Fibroblast of lung (primary cell): ENCODE measurements around the gene OR8D1. TPM values are rescaled to one million over a fixed set of nuclear protein-coding genes. Genes with fewer than 3 reads are reported as not detected.

Experiments used
- DNase-seq, 2 donors: peaks; one replicate each; pipeline versions ENCODE4 v3.0.0 to v3.0.0-alpha.2; 2010; ENCODE audit warnings: low read depth in 2 of 2
- H2AFZ ChIP-seq: 2 replicates; pipeline ENCODE4 v1.5.1; 2012; ENCODE audit warnings: low read length, control low read depth, inconsistent platforms
- H3K27ac ChIP-seq: 2 replicates; pipeline ENCODE4 v1.5.1; 2011; ENCODE audit warnings: low read length, control low read depth; ENCODE audit not compliant: insufficient read depth
- H3K27me3 ChIP-seq: 2 replicates; pipeline ENCODE4 v1.5.1; 2011; ENCODE audit warnings: mild to moderate bottlenecking, low read length; ENCODE audit not compliant: control insufficient read depth, insufficient read depth
- H3K36me3 ChIP-seq: 2 replicates; pipeline ENCODE4 v1.5.1; 2011; ENCODE audit warnings: low read length; ENCODE audit not compliant: control insufficient read depth, insufficient read depth
- H3K4me1 ChIP-seq: 2 replicates; pipeline ENCODE4 v1.5.1; 2011; ENCODE audit warnings: low read length; ENCODE audit not compliant: control insufficient read depth, insufficient read depth; ENCODE audit errors: extremely low read depth
- H3K4me2 ChIP-seq: 2 replicates; pipeline ENCODE4 v1.5.1; 2011; ENCODE audit warnings: low read length, control low read depth; ENCODE audit not compliant: insufficient read depth; ENCODE audit errors: extremely low read depth
- H3K4me3 ChIP-seq, 4 experiments: fragments of 200-600 bp in 1 of 4; sonication (generic) in 1 of 4; replicated peaks in 1 of 4; 2 replicates each; pipeline ENCODE4 v1.5.1; 2011 to 2016; ENCODE audit warnings: low read length in 4 of 4, low read depth in 3 of 4, mild to moderate bottlenecking in 3 of 4, control low read depth in 2 of 4, inconsistent platforms in 1 of 4, mixed read lengths in 1 of 4; ENCODE audit not compliant: insufficient read depth in 1 of 4; ENCODE audit errors: control extremely low read depth in 1 of 4
- H3K79me2 ChIP-seq: 2 replicates; pipeline ENCODE4 v1.5.1; 2012; ENCODE audit warnings: mild to moderate bottlenecking, low read length, inconsistent platforms; ENCODE audit not compliant: control insufficient read depth, insufficient read depth
- H3K9ac ChIP-seq: 2 replicates; pipeline ENCODE4 v1.5.1; 2011; ENCODE audit warnings: mild to moderate bottlenecking, low read length, control low read depth; ENCODE audit not compliant: insufficient read depth
- H3K9me3 ChIP-seq: 2 replicates; pipeline ENCODE4 v1.5.1; 2012; ENCODE audit warnings: low read depth, low read length; ENCODE audit not compliant: control insufficient read depth, insufficient read depth
- H4K20me1 ChIP-seq: 2 replicates; pipeline ENCODE4 v1.5.1; 2011; ENCODE audit warnings: low read length; ENCODE audit not compliant: control insufficient read depth, insufficient read depth; ENCODE audit errors: extremely low read depth
- EZH2 ChIP-seq: IDR thresholded peaks from 2 replicates; pipeline ENCODE4 v1.5.1; 2012; ENCODE audit warnings: low read length, control low read depth, mild to moderate bottlenecking; ENCODE audit errors: missing control alignments
- polyA minus RNA-seq: library from RNA; depleted of rRNA, polyadenylated mRNA; stranded (reverse); fragments of >200 nt; gene quantifications from 2 replicates; pipeline ENCODE4 v1.2.3, GENCODE V29; 2011; ENCODE audit warnings: low replicate concordance
- polyA plus RNA-seq, 2 donors: library from polyadenylated mRNA; depleted of rRNA in 1 of 2; stranded (reverse) in 1 of 2; unstranded in 1 of 2; fragments of >200 nt; gene quantifications; 2 replicates each; pipeline ENCODE4 v1.2.1, GENCODE V29; 2011 to 2012; ENCODE audit warnings: missing spikeins in 1 of 2
- total RNA-seq: library from RNA; depleted of rRNA; stranded (reverse); fragments of >200 nt; gene quantifications from 2 replicates; pipeline ENCODE4 v1.2.1, GENCODE V29; 2014
- TF ChIP-seq, protein P1 (sequence below), 2 donors: IDR thresholded peaks in 1 of 2; conservative IDR thresholded peaks in 1 of 2; 1 replicate in 1 of 2; 2 replicates in 1 of 2; pipeline ENCODE4 v1.5.1; 2011 to 2012; ENCODE audit warnings: low read length in 2 of 2, control low read depth in 1 of 2, inconsistent platforms in 1 of 2, low read depth in 1 of 2, mild to moderate bottlenecking in 1 of 2

Gene OR8D1
- total RNA-seq = not detected in 2 replicates
- not detected in 2 replicates for polyA plus RNA-seq
- polyA plus RNA-seq (2012) = not detected in 2 replicates
- polyA minus RNA-seq = not detected in 2 replicates

DNA sequence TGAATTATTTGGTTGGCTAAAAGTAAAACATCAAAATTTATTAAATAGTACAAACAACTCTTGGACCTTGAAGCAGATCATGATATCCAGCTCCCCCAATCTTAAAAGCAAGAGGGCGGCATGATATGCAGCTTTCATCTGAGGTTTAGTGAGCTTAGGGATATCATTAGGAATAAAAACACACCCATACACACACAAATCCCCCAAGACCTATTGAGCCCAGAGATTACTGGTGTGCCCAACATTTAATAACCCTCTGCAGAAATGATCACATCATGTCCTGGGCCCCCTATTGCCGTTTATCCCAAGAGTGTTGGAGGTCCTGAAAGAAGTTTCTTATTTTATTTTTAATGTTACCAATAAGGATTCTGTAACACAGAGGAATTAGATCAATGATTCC lies at the start of gene OR8D1:
TSS of gene OR8D1 (minus strand) at position 101 of the 400 bp plus-strand sequence. CDS start 3,183 bp downstream, outside the sequence.
- Histone ChIP-seq H3K27ac (no peak within 1 kb of the TSS), H2AFZ (no peak within 1 kb of the TSS), H3K4me2 (no peak within 1 kb of the TSS), H3K27me3 (no peaks in the 10 kb centered on the region), H3K9ac (no peak within 1 kb of the TSS), H3K4me1 (no peaks in the 10 kb centered on the region), H4K20me1 (no peaks in the 10 kb centered on the region), H3K36me3 (no peaks in the 10 kb centered on the region), H3K79me2 (no peaks in the 10 kb centered on the region), H3K4me3 (no peak within 1 kb of the TSS), H3K9me3 (no peaks in the 10 kb centered on the region)
- no peak for TF ChIP-seq EZH2
- TF ChIP-seq, protein P1, sequence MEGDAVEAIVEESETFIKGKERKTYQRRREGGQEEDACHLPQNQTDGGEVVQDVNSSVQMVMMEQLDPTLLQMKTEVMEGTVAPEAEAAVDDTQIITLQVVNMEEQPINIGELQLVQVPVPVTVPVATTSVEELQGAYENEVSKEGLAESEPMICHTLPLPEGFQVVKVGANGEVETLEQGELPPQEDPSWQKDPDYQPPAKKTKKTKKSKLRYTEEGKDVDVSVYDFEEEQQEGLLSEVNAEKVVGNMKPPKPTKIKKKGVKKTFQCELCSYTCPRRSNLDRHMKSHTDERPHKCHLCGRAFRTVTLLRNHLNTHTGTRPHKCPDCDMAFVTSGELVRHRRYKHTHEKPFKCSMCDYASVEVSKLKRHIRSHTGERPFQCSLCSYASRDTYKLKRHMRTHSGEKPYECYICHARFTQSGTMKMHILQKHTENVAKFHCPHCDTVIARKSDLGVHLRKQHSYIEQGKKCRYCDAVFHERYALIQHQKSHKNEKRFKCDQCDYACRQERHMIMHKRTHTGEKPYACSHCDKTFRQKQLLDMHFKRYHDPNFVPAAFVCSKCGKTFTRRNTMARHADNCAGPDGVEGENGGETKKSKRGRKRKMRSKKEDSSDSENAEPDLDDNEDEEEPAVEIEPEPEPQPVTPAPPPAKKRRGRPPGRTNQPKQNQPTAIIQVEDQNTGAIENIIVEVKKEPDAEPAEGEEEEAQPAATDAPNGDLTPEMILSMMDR (conservative IDR thresholded peaks at IDR 0.05 in 1 of 2, IDR thresholded peaks at IDR 0.05 in 1 of 2; ENCODE audit: low read depth in 1 of 2, low read length in 2 of 2) = no peak
- no peak for DNase-seq

DNA sequence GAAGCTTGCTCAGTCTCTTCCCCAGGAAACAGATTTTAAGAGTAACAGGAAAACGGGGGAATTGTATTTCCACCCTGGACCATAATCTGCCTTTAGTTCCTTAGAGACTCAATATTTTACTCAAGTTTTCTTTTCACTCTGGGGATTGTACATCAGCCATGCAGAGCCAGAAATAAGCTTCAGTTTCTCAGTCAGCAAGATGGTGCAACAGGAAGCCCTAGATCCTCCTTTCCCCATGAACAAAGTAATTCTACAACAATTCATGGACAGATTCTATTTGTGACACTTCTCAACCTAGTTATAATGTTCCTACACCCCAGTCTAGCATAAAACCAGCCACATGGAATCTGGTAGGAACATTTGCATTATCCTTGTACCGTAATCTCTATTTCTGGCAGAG lies 45.8 kb upstream of the OR8D1 start:
- Histone ChIP-seq H4K20me1 (no peaks in the 10 kb centered on the region), H3K4me2 (no peak overlapping the region), H3K36me3 (no peaks in the 10 kb centered on the region), H3K27ac (no peak overlapping the region), H3K9ac (no peak overlapping the region), H2AFZ (no peak overlapping the region), H3K4me1 (no peaks in the 10 kb centered on the region), H3K27me3 (no peaks in the 10 kb centered on the region), H3K79me2 (no peaks in the 10 kb centered on the region), H3K4me3 (no peak overlapping the region), H3K9me3 (no peaks in the 10 kb centered on the region)
- DNase-seq = no peak
- TF ChIP-seq, protein P1 (conservative IDR thresholded peaks at IDR 0.05 in 1 of 2, IDR thresholded peaks at IDR 0.05 in 1 of 2; ENCODE audit: low read depth in 1 of 2, low read length in 2 of 2) = no peak
- TF ChIP-seq EZH2 = no peak

DNA sequence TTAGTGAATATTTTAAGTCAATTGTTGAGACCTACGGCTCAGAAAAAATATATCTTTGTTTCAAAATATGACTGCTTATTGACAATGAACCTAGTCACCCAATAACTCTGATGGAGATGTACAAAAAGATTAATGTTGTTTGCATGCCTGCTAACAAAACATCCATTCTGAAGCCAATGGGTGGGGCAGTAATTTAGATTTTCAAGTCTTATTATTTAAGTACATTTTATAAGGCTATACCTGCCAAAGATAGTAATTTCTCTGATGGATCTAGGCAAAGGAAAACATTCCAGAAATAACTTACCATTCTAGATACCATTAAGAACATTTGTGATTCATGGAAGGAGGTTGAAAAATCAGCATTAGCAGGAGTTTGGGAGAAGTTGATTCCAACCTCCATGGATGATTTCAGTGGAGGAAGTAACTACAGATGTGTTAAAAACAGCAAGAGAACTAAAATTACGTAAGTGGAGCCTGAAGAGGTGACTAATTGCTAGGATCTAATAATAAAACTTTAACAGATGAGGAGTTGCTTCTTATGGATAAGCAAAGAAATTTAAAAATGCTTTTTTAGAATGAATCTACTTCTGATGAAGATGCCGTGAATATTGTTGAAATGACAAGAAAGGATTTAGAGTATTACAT lies 32.7 kb upstream of the OR8D1 start:
- no peak for TF ChIP-seq EZH2
- TF ChIP-seq, protein P1 (conservative IDR thresholded peaks at IDR 0.05 in 1 of 2, IDR thresholded peaks at IDR 0.05 in 1 of 2; ENCODE audit: low read depth in 1 of 2, low read length in 2 of 2) = no peak
- no peaks in the 10 kb centered on the region for H3K4me1 ChIP-seq
- no peak overlapping the region for H3K4me3 ChIP-seq
- H3K27ac ChIP-seq = no peak overlapping the region
- no peaks in the 10 kb centered on the region for H3K36me3 ChIP-seq
- no peak overlapping the region for H3K4me2 ChIP-seq
- no peak for DNase-seq
- no peaks in the 10 kb centered on the region for H3K79me2 ChIP-seq
- H3K27me3 ChIP-seq = no peaks in the 10 kb centered on the region
- H3K9ac ChIP-seq = no peak overlapping the region
- H3K9me3 ChIP-seq = no peaks in the 10 kb centered on the region
- H4K20me1 ChIP-seq = no peaks in the 10 kb centered on the region
- no peak overlapping the region for H2AFZ ChIP-seq
